ENCODE results near the gene CLCN7.
"Not testable (repeated sequence)": the region's sequence is repeated elsewhere in the genome, so short reads cannot be mapped to it uniquely, and the experiment has no call there.

The CLCN7 gene

GRCh38 chr16:1488619-1489018 lies 13.8 kb upstream of the CLCN7 start, which contains the start of gene PTX4:
Gene PTX4 (minus strand): TSS chr16:1488944. CDS start chr16:1488909, 35 bp downstream.
- no peak for DNase-seq

GRCh38 chr16:1488054-1488601 lies 13.3 kb upstream of the CLCN7 start:
- no peak for DNase-seq

GRCh38 chr16:1487395-1488053 lies 12.7 kb upstream of the CLCN7 start:
- DNase-seq, result no peak

GRCh38 chr16:1486551-1487390 lies 11.9 kb upstream of the CLCN7 start:
- no peak for DNase-seq

- no peak for DNase-seq
Observed at GRCh38 chr16:1485847-1486496, 11.1 kb upstream of the CLCN7 start.

GRCh38 chr16:1481906-1482835 lies 7.3 kb upstream of the CLCN7 start:
- DNase-seq, result no peak

- DNase-seq, result not testable (repeated sequence)
Observed at GRCh38 chr16:1478937-1479336, 4.1 kb upstream of the CLCN7 start.

GRCh38 chr16:1477033-1477432 lies 2.2 kb upstream of the CLCN7 start:
- DNase-seq, result no peak

- no peak for DNase-seq
Observed at GRCh38 chr16:1475552-1476114, 805 bp upstream of the CLCN7 start.

- no peak for DNase-seq
Observed at GRCh38 chr16:1474082-1474795, 589 bp downstream of the CLCN7 start.

GRCh38 chr16:1472974-1473373 lies 1.9 kb downstream of the CLCN7 start:
- no peak for DNase-seq

GRCh38 chr16:1471569-1472194 lies 3.1 kb downstream of the CLCN7 start:
- no peak for DNase-seq

GRCh38 chr16:1470481-1471251 lies 4.2 kb downstream of the CLCN7 start:
- no peak for DNase-seq

- DNase-seq, result no peak
Observed at GRCh38 chr16:1469693-1470201, 5.1 kb downstream of the CLCN7 start.

- not testable (repeated sequence) for DNase-seq
Observed at GRCh38 chr16:1469141-1469540, 5.7 kb downstream of the CLCN7 start.

GRCh38 chr16:1468426-1468810 lies 6.4 kb downstream of the CLCN7 start:
- DNase-seq, result no peak

GRCh38 chr16:1466968-1467521 lies 7.8 kb downstream of the CLCN7 start:
- no peak for DNase-seq

- no peak for DNase-seq
Observed at GRCh38 chr16:1466054-1466453, 8.8 kb downstream of the CLCN7 start.
